ENCODE results near the gene CFAP46.
"Not testable (repeated sequence)": the region's sequence is repeated elsewhere in the genome, so short reads cannot be mapped to it uniquely, and the experiment has no call there.

CFAP46 gene

GRCh38 chr10:132825783-132826523 lies 116.4 kb downstream of the CFAP46 start:
- DNase-seq (ENCODE audit: low spot score), result not testable (repeated sequence)

DNA sequence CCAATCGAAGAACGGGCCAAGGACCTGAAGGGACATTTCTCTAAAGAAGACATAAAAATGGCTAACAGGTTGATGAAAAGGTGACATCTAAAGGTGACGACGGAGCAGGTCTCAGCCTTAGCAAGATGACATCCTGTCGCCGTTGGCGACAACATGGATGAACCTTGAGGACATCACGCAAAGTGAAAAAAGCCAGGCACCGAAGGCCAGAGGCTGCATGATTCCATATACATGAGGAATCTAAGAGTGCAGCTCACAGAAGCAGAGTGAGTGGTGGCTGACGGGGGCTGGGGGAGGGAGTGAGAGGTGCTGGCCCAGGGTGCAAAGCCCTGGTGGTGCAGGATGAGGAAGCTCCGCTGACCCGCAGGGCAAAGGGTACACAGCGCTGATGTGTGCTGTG lies 122.3 kb downstream of the CFAP46 start:
- DNase-seq (ENCODE audit: low spot score), result no peak

- no peak for DNase-seq (ENCODE audit: low spot score)
These were observed 124.6 kb downstream of the CFAP46 start for GRCh38 chr10:132817701-132818211.

DNA sequence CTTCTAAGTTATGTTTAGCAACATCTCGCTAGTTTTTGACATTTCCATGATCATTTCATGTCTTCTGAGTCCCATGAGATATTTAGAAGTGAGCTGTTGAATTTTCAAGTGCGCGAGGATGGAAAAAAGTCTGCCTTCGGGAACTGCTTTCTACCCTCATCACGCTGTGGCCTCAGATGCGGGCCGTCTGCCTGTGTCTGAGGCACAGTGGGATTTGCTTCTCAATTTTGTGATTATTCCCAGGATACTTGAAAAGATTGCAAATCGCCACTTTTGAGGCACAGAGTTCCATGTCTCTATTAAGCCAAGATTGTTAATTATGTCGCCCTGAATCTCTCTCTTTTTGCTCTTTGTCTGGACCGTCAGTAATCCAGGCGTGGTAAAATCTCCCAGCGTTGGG lies 125.7 kb downstream of the CFAP46 start:
- DNase-seq (ENCODE audit: low spot score), result no peak

DNA sequence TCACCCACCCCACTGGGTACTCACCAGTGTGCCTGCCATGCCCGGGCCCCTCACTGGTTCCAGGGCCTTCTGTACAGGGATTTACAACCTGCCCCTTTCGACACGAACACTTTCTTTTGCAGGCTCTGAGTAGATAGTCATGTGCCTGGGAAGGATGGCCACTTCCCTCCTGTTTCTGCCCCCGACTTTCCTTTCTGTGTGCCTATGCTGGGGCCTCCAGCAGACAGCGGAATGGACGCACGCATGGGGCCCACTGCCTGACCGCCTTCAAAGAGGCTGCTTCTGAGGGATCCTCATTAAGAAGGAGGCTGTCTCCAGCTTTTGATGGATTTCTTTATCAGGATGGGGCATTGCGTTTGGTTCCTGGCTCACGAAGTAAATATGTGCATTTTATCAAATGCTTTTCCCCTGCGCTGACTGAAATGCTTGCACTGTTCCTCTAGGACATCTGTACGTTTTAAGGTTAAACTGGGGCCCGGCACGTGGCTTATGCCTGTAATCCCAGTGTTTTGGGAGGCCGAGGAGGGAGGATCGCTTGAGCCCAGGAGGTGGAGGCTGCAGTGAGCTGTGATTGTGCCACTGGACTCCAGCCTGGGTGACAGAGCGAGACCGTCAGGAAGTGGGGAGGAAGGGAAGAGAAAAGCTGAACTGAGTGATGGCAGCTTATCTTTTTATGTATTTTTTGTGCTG lies 127.1 kb downstream of the CFAP46 start:
- DNase-seq (ENCODE audit: low spot score), result no peak

DNA sequence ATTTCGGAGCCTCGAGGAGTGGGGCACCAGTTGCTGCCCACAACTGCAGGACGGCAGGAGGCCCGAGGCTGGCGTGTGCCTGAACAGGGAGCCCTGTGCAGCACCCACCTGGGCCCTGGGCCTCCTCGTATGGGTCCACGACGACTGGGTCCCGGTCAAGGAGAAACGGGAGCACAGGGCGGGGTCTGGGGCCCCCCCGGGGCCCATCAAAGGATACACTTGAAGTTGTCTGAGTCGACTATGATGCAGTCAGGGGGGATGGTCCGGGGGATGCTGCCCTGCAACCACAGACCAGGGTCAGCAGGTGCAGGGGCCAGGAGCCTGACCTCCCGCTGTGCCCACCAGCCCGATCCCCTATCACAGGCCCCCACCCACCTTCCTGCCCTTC lies 127.9 kb downstream of the CFAP46 start:
- no peak for DNase-seq (ENCODE audit: low spot score)

DNA sequence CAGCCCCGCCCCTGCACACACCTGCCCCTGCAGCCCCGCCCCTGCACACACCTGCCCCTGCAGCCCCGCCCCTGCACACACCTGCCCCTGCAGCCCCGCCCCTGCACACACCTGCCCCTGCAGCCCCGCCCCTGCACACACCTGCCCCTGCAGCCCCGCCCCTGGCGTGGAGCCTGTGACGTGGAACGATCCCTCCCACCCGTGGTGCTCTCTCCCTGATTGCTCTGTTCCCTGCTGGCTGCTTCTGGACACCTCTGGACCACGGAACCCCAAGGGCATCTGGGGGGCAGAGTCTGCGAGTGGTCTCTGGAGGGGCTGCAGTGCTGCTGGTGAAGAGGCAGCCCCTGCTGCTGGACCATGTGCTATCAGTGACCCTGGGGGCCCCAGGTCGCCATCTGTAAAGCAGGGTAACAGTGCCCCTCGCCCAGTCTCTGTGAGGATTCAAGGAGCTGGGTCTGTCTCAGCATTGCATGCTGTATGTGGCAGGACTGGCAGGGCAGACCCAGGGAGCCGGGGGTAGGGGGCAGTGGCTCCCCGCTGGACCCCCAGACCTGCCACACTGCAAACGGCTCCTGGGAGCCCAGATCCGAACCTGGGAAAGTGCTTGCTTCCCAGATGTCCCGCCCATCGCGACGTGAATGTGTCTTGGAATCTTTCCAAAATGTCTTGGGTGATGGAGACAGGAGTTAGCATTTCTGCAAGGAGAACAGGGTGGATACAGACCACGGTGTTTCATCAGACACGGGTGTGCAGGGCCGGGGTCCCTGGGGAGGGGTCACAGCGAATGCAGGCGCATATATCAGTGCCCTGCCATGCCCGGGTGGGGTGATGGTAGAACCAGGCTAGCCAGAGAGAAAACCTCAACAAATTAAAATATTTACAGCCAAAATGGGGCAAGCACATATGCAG lies 128.6 kb downstream of the CFAP46 start:
- DNase-seq (ENCODE audit: low spot score), result no peak

GRCh38 chr10:132813001-132813401 lies 129.4 kb downstream of the CFAP46 start:
- DNase-seq (ENCODE audit: low spot score), result no peak

- DNase-seq (ENCODE audit: low spot score), result no peak
These were observed 129.8 kb downstream of the CFAP46 start for GRCh38 chr10:132812520-132812919.

GRCh38 chr10:132811891-132812481 lies 130.4 kb downstream of the CFAP46 start:
- DNase-seq (ENCODE audit: low spot score), result no peak

DNA sequence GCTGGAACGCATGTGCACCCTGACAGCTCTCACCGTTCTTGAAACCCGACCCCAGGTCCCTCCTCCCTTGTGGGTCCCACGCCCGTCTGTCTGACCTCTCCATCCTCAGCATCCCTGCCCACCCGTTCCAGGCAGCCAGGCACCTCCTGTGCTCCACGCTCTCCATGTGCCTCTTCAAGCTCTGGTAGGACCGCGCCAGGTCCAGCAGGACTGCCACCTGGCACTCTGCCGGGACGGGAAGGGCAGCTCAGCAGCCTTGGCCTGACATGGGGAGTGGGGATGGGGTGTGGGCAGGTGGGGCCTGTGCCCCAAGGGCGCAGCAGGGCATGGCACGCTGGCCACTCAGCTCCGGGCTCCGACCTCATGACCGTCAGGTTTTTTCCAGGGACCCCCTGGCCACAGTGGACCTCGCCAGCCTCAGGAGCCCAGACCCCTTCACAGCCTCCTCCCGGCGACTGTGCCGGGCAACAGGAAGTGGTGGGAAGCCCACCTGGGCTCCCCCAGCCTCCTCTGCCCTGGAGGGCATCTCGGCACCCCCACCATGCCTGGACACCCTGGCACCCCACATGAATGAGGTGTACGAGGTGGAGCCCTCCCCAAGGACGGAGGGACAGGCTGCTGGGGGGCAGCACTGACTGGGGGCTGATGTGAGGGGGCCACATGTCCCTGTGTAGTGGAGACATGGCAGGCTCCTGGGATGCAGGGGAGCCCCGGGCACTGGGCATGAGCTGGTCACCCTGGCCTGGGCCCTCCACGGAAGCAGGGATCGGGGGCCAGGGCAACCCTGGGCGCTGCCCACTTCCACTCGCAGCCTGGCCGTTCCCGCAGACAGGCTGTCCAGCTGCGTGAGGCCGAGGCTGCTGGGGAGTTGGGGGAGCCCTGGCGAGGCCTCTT lies 131.3 kb downstream of the CFAP46 start:
- DNase-seq (ENCODE audit: low spot score), result no peak

DNA sequence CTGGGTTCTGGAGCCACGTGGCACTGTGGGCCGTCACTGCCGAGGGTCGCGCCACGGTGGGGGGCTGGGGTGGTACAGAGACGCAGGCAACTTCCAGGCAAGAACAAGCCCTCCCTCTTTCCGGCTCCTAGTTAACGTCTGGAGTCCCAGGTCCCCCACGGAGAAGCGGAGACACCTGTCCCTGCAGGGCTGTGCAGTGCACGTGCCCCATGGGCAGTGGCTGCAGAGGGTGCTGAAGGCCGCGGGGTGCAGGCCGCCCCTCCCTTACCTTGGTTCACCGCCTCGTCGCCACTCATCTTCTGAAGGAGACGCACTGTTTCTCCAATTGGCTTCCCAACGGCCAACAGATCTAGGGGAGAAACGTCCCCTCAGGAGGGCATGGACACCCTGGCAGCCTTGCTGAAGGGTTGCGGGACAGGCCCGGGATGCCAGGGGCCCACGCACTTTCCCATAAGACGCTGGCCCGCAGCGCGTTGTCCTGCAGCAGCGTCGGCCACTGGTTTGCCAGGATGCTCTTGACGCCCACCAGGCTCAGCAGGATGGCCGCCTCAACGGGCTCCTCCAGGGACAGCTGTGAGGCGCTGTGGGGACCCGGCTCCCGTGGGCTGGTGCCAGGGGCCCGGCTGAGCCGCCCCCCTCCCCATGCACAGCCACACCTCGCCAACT lies 132.1 kb downstream of the CFAP46 start:
- no peak for DNase-seq (ENCODE audit: low spot score)

GRCh38 chr10:132809232-132810140 lies 132.9 kb downstream of the CFAP46 start:
- DNase-seq (ENCODE audit: low spot score), result no peak

DNA sequence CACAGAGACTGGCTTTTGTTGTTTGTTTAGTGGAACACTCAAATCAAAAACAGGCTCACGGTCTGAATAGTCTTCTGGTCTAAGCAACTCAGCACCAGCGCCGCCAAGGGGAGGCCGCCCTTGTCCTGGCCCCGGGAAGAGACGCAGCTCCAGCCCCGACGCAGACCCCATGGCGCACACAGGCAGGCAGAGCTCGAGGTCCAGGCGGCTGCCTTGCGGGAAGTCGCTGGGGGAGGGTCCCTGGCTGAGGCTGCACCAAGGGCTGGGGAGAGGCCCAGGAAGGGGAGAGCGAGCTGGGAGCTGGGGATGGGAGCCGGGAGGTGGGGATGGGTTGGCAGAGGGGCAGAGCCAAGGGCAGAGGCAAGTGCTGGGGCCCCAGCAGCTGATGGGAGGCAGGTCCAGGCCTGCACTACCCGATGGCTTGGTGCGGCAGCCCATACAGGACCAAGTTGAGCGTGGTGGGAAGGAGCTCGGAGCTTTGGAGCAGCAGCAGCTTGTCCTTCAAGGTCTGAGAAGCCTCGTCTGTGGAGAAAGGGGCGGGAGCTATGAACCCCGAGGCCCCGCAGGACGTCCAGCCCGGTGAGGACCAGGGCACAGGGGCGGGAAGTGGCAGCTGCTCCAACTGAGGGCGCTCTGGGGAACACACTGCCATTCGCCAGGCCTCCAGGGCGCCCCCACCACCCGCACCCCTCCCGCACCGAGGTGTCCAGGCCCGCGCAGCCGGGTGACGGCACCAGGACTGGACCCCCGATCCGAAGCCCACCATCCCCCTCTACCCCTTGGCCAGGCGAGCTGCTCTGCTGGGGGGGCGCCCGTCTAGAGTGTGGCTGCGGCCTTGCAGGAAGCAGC lies 133.8 kb downstream of the CFAP46 start:
- no peak for DNase-seq (ENCODE audit: low spot score)

- no peak for DNase-seq (ENCODE audit: low spot score)
These were observed 134.7 kb downstream of the CFAP46 start for GRCh38 chr10:132807621-132808049.

DNA sequence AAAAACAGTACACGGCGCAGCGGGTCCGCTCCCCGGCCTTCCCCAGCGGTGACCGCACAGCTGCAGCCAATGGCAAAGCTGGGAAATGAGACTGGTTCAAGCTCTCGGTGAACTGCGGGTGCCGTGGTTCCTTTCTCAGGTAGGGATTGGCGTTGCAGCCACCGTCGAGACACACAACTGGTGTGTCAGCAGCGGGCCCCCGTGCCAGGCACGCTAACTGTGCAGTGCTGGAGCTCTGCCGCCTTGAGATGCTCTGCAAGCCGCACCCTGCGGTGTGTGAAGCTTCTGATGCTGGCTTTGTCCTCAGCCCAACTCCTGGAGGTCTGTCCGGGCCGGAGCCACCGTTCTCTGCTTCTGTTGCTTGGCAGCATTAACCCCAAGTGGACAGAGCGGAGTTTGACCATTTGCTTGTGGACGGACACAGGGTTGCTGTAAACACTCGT lies 135.8 kb downstream of the CFAP46 start:
- no peak for DNase-seq (ENCODE audit: low spot score)

DNA sequence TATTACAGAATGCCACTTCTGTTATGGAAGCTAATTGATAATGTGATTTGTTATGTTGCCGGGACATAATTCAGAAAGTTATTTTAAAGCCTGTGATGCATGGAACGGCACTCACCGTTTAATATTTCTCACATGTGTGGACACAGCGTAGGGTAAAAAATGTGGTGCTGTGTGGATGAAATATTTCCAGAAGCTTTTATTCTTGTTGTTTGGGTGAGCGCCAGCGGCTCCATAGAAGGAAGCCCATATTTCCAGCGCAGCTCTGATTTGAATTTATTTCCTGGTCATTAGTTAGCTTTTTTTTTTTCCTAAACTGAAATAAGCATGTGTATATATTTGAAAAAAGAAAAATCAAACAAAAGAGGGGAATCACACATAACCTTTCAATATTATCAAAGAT lies 136.3 kb downstream of the CFAP46 start:
- DNase-seq (ENCODE audit: low spot score), result no peak

- no peak for DNase-seq (ENCODE audit: low spot score)
These were observed 136.8 kb downstream of the CFAP46 start for GRCh38 chr10:132805599-132805998.
